GM18520 (cell line): Measurements from ENCODE around the gene MEIKIN.
A peak's percentile ranks its signal among the peaks of the same experiment; 100 is the strongest.
"Not testable (repeated sequence)": the region's sequence is repeated elsewhere in the genome, so short reads cannot be mapped to it uniquely, and the experiment has no call there.

ENCODE experiments used
- ATAC-seq: cut with Tn5 transposase; IDR thresholded peaks from one replicate; pipeline ENCODE4 v1.9.1; 2021; ENCODE audit not compliant: unreplicated experiment

MEIKIN gene

GRCh38 chr5:131814990-131815389, 130.5 kb downstream of the MEIKIN start:
- no peak for ATAC-seq

GRCh38 chr5:131812371-131813160, 132.9 kb downstream of the MEIKIN start:
- ATAC-seq: no peak

GRCh38 chr5:131810510-131811249, 134.8 kb downstream of the MEIKIN start:
- ATAC-seq: no peak

- ATAC-seq: peak; percentile 87
Observed at GRCh38 chr5:131796793-131797693, 148.4 kb downstream of the MEIKIN start, which contains the start of gene FNIP1. FNIP1 (minus strand) TSS chr5:131797017; CDS start chr5:131796921, 96 bp downstream.

- peak; percentile 2 for ATAC-seq
Observed at GRCh38 chr5:131795879-131796792, 149.3 kb downstream of the MEIKIN start.

GRCh38 chr5:131795228-131795627, 150.2 kb downstream of the MEIKIN start:
- no peak for ATAC-seq

GRCh38 chr5:131794586-131794985, 150.9 kb downstream of the MEIKIN start:
- ATAC-seq: no peak

- no peak for ATAC-seq
Observed at GRCh38 chr5:131792896-131793295, 152.6 kb downstream of the MEIKIN start.

GRCh38 chr5:131791866-131792265, 153.6 kb downstream of the MEIKIN start:
- ATAC-seq: no peak

GRCh38 chr5:131790550-131790949, 154.9 kb downstream of the MEIKIN start:
- ATAC-seq: no peak

- no peak for ATAC-seq
Observed at GRCh38 chr5:131789765-131790164, 155.7 kb downstream of the MEIKIN start.

GRCh38 chr5:131787736-131788135, 157.7 kb downstream of the MEIKIN start:
- ATAC-seq: no peak

- no peak for ATAC-seq
Observed at GRCh38 chr5:131786900-131787692, 158.4 kb downstream of the MEIKIN start.

- ATAC-seq: no peak
Observed at GRCh38 chr5:131786036-131786435, 159.4 kb downstream of the MEIKIN start.

GRCh38 chr5:131783874-131784273, 161.6 kb downstream of the MEIKIN start:
- ATAC-seq: no peak

- no peak for ATAC-seq
Observed at GRCh38 chr5:131783357-131783756, 162.1 kb downstream of the MEIKIN start.

- no peak for ATAC-seq
Observed at GRCh38 chr5:131782717-131783116, 162.7 kb downstream of the MEIKIN start.

GRCh38 chr5:131778141-131778540, 167.3 kb downstream of the MEIKIN start:
- not testable (repeated sequence) for ATAC-seq

- ATAC-seq: no peak
Observed at GRCh38 chr5:131776450-131776849, 169.0 kb downstream of the MEIKIN start.
